SK-N-SH (cell line): ENCODE data around the gene FASLG. TPM values are rescaled to one million over a fixed set of nuclear protein-coding genes. Genes with fewer than 3 reads are reported as not detected.

Experiments used
- CTCF ChIA-PET: fragments of 300-600, 350-600 bp; formaldehyde crosslinking; extraction: SDS; loops from one replicate; lab custom pipeline; 2021; lab: Yijun Ruan, JAX
- POLR2A ChIA-PET: fragments of 350-600 bp; sonication (Branson Sonifier 250); formaldehyde crosslinking; extraction: SDS; loops from one replicate; lab custom pipeline; 2020; ENCODE audit warnings: antibody characterized with exemption, inconsistent platforms; lab: Yijun Ruan, JAX
- DNase-seq: peaks from one replicate; pipeline ENCODE4 v3.0.0; 2012
- H2AFZ ChIP-seq: fragments of 200-600 bp; sonication (generic); 2 replicates; pipeline ENCODE4 v1.8.1; 2016; ENCODE audit warnings: antibody characterized with exemption, mild to moderate bottlenecking, low read depth
- H3F3A ChIP-seq: fragments of 200-600 bp; sonication (generic); replicated peaks from 2 replicates; pipeline ENCODE3; 2016; ENCODE audit warnings: antibody characterized with exemption, mild to moderate bottlenecking; ENCODE audit not compliant: insufficient read depth
- H3K27ac ChIP-seq, 2 experiments: fragments of 200-500 bp in 1 of 2; fragments of 200-600 bp in 1 of 2; sonication (Bioruptor generic) in 1 of 2; sonication (generic), shearing (Covaris generic) in 1 of 2; 2 replicates each; pipeline versions ENCODE4 v1.5.1 to v1.6.1; 2014 to 2016; ENCODE audit warnings: low read depth in 2 of 2, inconsistent platforms in 1 of 2, low read length in 1 of 2, mild to moderate bottlenecking in 1 of 2, mixed read lengths in 1 of 2
- H3K27me3 ChIP-seq: fragments of 200-600 bp; sonication (generic), shearing (Covaris generic); 2 replicates; pipeline ENCODE4 v1.6.1; 2016; ENCODE audit warnings: mixed run types; ENCODE audit not compliant: insufficient read depth
- H3K36me3 ChIP-seq, 2 experiments: fragments of 200-500 bp in 1 of 2; fragments of 200-600 bp in 1 of 2; sonication (Bioruptor generic) in 1 of 2; sonication (generic) in 1 of 2; replicated peaks in 1 of 2; 2 replicates each; pipeline versions ENCODE3 to v1.5.1; 2014 to 2016; ENCODE audit warnings: low read length in 1 of 2, mild to moderate bottlenecking in 1 of 2; ENCODE audit not compliant: insufficient read depth in 2 of 2, control insufficient read depth in 1 of 2
- H3K4me1 ChIP-seq, 2 experiments: fragments of 200-500 bp in 1 of 2; fragments of 200-600 bp in 1 of 2; sonication (Bioruptor generic) in 1 of 2; sonication (generic), shearing (Covaris generic) in 1 of 2; 2 replicates each; pipeline versions ENCODE4 v1.5.1 to v1.6.1; 2014 to 2016; ENCODE audit warnings: low read depth in 1 of 2, low read length in 1 of 2, mixed run types in 1 of 2; ENCODE audit not compliant: insufficient read depth in 2 of 2, control insufficient read depth in 1 of 2
- H3K4me2 ChIP-seq: fragments of 200-600 bp; sonication (generic), shearing (Covaris generic); 2 replicates; pipeline ENCODE4 v1.6.1; 2017; ENCODE audit warnings: mixed run types
- H3K4me3 ChIP-seq, 2 experiments: fragments of 200-500 bp in 1 of 2; fragments of 200-600 bp in 1 of 2; sonication (Bioruptor generic) in 1 of 2; sonication (generic), shearing (Covaris generic) in 1 of 2; 2 replicates each; pipeline versions ENCODE4 v1.5.1 to v1.8.1; 2014 to 2016; ENCODE audit warnings: low read depth in 2 of 2, inconsistent platforms in 1 of 2, low read length in 1 of 2, mild to moderate bottlenecking in 1 of 2, mixed read lengths in 1 of 2, moderate library complexity in 1 of 2
- H3K79me2 ChIP-seq: fragments of 200-600 bp; sonication (generic); 2 replicates; pipeline ENCODE4 v1.8.1; 2017; ENCODE audit warnings: mild to moderate bottlenecking; ENCODE audit not compliant: insufficient read depth
- H3K9ac ChIP-seq: fragments of 200-600 bp; sonication (generic); 2 replicates; pipeline ENCODE4 v1.6.1; 2017; ENCODE audit warnings: mixed run types
- H3K9me2 ChIP-seq: fragments of 200-600 bp; sonication (generic); 2 replicates; pipeline ENCODE4 v1.6.1; 2017; ENCODE audit warnings: mixed run types
- H3K9me3 ChIP-seq: fragments of 200-600 bp; sonication (generic); 2 replicates; pipeline ENCODE4 v1.6.1; 2017; ENCODE audit warnings: mixed run types, mild to moderate bottlenecking, moderate library complexity
- H4K20me1 ChIP-seq: fragments of 200-600 bp; sonication (generic); 2 replicates; pipeline ENCODE4 v1.6.1; 2017; ENCODE audit warnings: mild to moderate bottlenecking, mixed run types; ENCODE audit not compliant: insufficient read depth
- EP300 ChIP-seq, 2 experiments: IDR thresholded peaks; 2 replicates each; pipeline versions ENCODE4 v1.4.0 to v1.6.1; 2012; ENCODE audit warnings: borderline replicate concordance in 1 of 2, low read depth in 1 of 2, low read length in 1 of 2
- EZH2phosphoT487 ChIP-seq: fragments of 200-600 bp; sonication (generic); IDR thresholded peaks from 2 replicates; pipeline ENCODE4 v1.6.1; 2017; ENCODE audit warnings: low read depth, mixed run types, mild to moderate bottlenecking, antibody characterized with exemption, moderate library complexity, borderline replicate concordance
- FOXJ3 ChIP-seq: sonication (generic); formaldehyde crosslinking; IDR thresholded peaks from 2 replicates; pipeline ENCODE4 v1.5.1; 2020; ENCODE audit warnings: mild to moderate bottlenecking, missing genetic modification reagents
- FOXM1 ChIP-seq: IDR thresholded peaks from 2 replicates; pipeline ENCODE4 v1.4.0; 2012; ENCODE audit warnings: low read depth, mild to moderate bottlenecking
- GABPA ChIP-seq: IDR thresholded peaks from 2 replicates; pipeline ENCODE4 v1.4.0; 2012; ENCODE audit warnings: low read depth, mild to moderate bottlenecking
- POLR2AphosphoS5 ChIP-seq: IDR thresholded peaks from 2 replicates; pipeline ENCODE4 v1.6.1; 2012; ENCODE audit warnings: low read depth, low read length
- RAD21 ChIP-seq: IDR thresholded peaks from 2 replicates; pipeline ENCODE4 v1.6.1; 2012; ENCODE audit warnings: mild to moderate bottlenecking, low read length
- RFX5 ChIP-seq: IDR thresholded peaks from 2 replicates; pipeline ENCODE4 v1.6.1; 2012; ENCODE audit warnings: mild to moderate bottlenecking, improper control_type of control experiment, low read length
- SMC3 ChIP-seq: IDR thresholded peaks from 2 replicates; pipeline ENCODE4 v1.6.1; 2012; ENCODE audit warnings: low read depth, low read length, improper control_type of control experiment
- WGBS: methylation state at CpG from one replicate; pipeline ENCODE4 v1.1.6; 2017; ENCODE audit warnings: low lambda C conversion rate; 5-methylcytosine and 5-hydroxymethylcytosine counted together
- polyA plus RNA-seq, 3 experiments: library from polyadenylated mRNA; depleted of rRNA; stranded (reverse); fragments of >200 nt; gene quantifications; 2 replicates each; pipeline ENCODE4 v1.2.3, GENCODE V29; 2012
- TF ChIP-seq, protein P1 (sequence below): IDR thresholded peaks from 2 replicates; pipeline ENCODE4 v1.4.0; 2012; ENCODE audit warnings: low read depth, borderline replicate concordance
- TF ChIP-seq, protein P2 (sequence below): fragments of 150-350 bp; IDR thresholded peaks from 2 replicates; pipeline ENCODE4 v1.6.1; 2017; ENCODE audit warnings: antibody characterized with exemption, low read length, low read depth, borderline replicate concordance
- TF ChIP-seq, protein P3 (sequence below): IDR thresholded peaks from 2 replicates; pipeline ENCODE4 v1.6.1; 2012; ENCODE audit warnings: mild to moderate bottlenecking, low read depth, low read length, moderate library complexity
- TF ChIP-seq, protein P4 (sequence below): fragments of 150-350 bp; IDR thresholded peaks from 2 replicates; pipeline ENCODE4 v1.6.1; 2016; ENCODE audit warnings: mild to moderate bottlenecking, low read depth, low read length
- TF ChIP-seq, protein P5 (sequence below): fragments of 200-600 bp; sonication (generic); IDR thresholded peaks from 2 replicates; pipeline ENCODE4 v1.6.1; 2017; ENCODE audit warnings: antibody characterized with exemption, mild to moderate bottlenecking, moderate library complexity
- TF ChIP-seq, protein P6 (sequence below): IDR thresholded peaks from 2 replicates; pipeline ENCODE4; 2012

Gene FASLG
- polyA plus RNA-seq, 1 of the 3 experiments (the other 2 are of a cell fraction) = not detected

DNA sequence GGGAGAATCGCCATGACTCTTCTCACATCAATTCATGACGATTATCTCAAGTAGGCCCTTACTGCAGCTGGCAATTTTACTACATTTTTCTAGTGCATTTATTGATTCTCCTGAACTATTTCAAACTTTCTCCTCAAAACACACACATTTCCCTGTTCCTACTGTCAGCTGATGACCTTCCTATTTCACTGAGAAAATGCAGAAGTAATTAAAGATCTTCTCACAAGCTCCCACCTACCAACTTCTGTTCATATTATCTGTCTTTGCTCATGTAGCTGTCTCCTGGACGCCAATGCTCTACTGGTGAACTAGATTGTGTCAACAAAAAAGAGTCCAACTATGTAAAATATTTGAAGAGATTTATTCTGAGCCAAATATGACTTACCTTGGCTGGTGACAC lies 36.4 kb upstream of the FASLG start:
- no peak overlapping the region for H2AFZ ChIP-seq
- ChIA-PET CTCF (no interaction called here), POLR2A (no interaction called here)
- no peak overlapping the region for H3K27ac ChIP-seq
- no peaks in the 10 kb centered on the region for H3K79me2 ChIP-seq
- WGBS = 12% methylated on average over 3 of the region's 3 CpGs
- H3K9ac ChIP-seq = no peak overlapping the region
- no peaks in the 10 kb centered on the region for H3K4me1 ChIP-seq
- no peaks in the 10 kb centered on the region for H3K36me3 ChIP-seq
- 0 out of 2 replicates have a peak, but pooled peaks cover 8% of the 10 kb centered on the region for H3K9me3 ChIP-seq
- TF ChIP-seq EZH2phosphoT487 (no peak), RAD21 (no peak), FOXJ3 (no peak)
- TF ChIP-seq, protein P1, sequence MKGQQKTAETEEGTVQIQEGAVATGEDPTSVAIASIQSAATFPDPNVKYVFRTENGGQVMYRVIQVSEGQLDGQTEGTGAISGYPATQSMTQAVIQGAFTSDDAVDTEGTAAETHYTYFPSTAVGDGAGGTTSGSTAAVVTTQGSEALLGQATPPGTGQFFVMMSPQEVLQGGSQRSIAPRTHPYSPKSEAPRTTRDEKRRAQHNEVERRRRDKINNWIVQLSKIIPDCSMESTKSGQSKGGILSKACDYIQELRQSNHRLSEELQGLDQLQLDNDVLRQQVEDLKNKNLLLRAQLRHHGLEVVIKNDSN = no peak
- TF ChIP-seq, all 33 proteins: peak for 0
- H3K27me3 ChIP-seq = no peaks in the 10 kb centered on the region
- no peak overlapping the region for H3K4me2 ChIP-seq
- no peaks in the 10 kb centered on the region for H3F3A ChIP-seq
- no peaks in the 10 kb centered on the region for H4K20me1 ChIP-seq
- no peak overlapping the region for H3K4me3 ChIP-seq
- no peak for DNase-seq
- no peaks in the 10 kb centered on the region for H3K9me2 ChIP-seq

DNA sequence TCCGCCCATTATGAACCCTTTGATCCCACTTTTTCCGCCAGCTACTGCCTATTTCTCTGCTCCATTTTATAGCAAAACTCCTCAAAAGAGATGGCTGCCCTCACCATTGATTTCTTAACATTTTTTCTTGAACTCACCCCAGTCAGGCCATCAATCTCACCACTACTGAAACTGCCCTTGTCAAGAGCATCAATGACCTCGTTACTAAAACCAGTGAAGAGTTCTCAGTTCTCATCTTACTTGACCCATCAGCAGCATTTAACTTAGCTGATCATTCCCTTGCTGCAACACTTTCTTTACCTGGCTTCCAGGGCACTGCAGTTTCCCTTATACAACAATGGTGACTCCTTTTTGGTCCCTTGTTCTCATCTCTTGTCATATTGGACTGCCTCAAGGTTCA lies 35.2 kb upstream of the FASLG start:
- Histone ChIP-seq H3K27me3 (no peaks in the 10 kb centered on the region), H3K79me2 (no peaks in the 10 kb centered on the region), H3K9ac (no peak overlapping the region), H3K9me3 (0 out of 2 replicates have a peak, but pooled peaks cover 5% of the 10 kb centered on the region), H2AFZ (no peak overlapping the region), H3F3A (no peaks in the 10 kb centered on the region), H4K20me1 (no peaks in the 10 kb centered on the region), H3K4me1 (no peaks in the 10 kb centered on the region), H3K4me3 (no peak overlapping the region), H3K4me2 (no peak overlapping the region), H3K27ac (no peak overlapping the region), H3K9me2 (no peaks in the 10 kb centered on the region), H3K36me3 (no peaks in the 10 kb centered on the region)
- 68% methylated on average over 3 of the region's 3 CpGs for WGBS
- no peak for DNase-seq
- ChIA-PET POLR2A (no interaction called here), CTCF (no interaction called here)
- TF ChIP-seq, protein P2, sequence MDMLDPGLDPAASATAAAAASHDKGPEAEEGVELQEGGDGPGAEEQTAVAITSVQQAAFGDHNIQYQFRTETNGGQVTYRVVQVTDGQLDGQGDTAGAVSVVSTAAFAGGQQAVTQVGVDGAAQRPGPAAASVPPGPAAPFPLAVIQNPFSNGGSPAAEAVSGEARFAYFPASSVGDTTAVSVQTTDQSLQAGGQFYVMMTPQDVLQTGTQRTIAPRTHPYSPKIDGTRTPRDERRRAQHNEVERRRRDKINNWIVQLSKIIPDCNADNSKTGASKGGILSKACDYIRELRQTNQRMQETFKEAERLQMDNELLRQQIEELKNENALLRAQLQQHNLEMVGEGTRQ = no peak
- TF ChIP-seq FOXJ3 = no peak
- no peak for TF ChIP-seq GABPA
- TF ChIP-seq, protein P3, sequence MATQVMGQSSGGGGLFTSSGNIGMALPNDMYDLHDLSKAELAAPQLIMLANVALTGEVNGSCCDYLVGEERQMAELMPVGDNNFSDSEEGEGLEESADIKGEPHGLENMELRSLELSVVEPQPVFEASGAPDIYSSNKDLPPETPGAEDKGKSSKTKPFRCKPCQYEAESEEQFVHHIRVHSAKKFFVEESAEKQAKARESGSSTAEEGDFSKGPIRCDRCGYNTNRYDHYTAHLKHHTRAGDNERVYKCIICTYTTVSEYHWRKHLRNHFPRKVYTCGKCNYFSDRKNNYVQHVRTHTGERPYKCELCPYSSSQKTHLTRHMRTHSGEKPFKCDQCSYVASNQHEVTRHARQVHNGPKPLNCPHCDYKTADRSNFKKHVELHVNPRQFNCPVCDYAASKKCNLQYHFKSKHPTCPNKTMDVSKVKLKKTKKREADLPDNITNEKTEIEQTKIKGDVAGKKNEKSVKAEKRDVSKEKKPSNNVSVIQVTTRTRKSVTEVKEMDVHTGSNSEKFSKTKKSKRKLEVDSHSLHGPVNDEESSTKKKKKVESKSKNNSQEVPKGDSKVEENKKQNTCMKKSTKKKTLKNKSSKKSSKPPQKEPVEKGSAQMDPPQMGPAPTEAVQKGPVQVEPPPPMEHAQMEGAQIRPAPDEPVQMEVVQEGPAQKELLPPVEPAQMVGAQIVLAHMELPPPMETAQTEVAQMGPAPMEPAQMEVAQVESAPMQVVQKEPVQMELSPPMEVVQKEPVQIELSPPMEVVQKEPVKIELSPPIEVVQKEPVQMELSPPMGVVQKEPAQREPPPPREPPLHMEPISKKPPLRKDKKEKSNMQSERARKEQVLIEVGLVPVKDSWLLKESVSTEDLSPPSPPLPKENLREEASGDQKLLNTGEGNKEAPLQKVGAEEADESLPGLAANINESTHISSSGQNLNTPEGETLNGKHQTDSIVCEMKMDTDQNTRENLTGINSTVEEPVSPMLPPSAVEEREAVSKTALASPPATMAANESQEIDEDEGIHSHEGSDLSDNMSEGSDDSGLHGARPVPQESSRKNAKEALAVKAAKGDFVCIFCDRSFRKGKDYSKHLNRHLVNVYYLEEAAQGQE = no peak
- TF ChIP-seq POLR2AphosphoS5 = no peak
- TF ChIP-seq EP300 (IDR thresholded peaks at IDR 0.05; ENCODE audit: borderline replicate concordance in 1 of 2, low read depth in 1 of 2, low read length in 1 of 2) = no peak
- no peak for TF ChIP-seq RAD21
- TF ChIP-seq, protein P4, sequence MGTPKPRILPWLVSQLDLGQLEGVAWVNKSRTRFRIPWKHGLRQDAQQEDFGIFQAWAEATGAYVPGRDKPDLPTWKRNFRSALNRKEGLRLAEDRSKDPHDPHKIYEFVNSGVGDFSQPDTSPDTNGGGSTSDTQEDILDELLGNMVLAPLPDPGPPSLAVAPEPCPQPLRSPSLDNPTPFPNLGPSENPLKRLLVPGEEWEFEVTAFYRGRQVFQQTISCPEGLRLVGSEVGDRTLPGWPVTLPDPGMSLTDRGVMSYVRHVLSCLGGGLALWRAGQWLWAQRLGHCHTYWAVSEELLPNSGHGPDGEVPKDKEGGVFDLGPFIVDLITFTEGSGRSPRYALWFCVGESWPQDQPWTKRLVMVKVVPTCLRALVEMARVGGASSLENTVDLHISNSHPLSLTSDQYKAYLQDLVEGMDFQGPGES = no peak
- TF ChIP-seq SMC3 = no peak
- TF ChIP-seq FOXM1 = no peak
- TF ChIP-seq RFX5 = no peak
- TF ChIP-seq, protein P5, sequence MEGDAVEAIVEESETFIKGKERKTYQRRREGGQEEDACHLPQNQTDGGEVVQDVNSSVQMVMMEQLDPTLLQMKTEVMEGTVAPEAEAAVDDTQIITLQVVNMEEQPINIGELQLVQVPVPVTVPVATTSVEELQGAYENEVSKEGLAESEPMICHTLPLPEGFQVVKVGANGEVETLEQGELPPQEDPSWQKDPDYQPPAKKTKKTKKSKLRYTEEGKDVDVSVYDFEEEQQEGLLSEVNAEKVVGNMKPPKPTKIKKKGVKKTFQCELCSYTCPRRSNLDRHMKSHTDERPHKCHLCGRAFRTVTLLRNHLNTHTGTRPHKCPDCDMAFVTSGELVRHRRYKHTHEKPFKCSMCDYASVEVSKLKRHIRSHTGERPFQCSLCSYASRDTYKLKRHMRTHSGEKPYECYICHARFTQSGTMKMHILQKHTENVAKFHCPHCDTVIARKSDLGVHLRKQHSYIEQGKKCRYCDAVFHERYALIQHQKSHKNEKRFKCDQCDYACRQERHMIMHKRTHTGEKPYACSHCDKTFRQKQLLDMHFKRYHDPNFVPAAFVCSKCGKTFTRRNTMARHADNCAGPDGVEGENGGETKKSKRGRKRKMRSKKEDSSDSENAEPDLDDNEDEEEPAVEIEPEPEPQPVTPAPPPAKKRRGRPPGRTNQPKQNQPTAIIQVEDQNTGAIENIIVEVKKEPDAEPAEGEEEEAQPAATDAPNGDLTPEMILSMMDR = no peak
- TF ChIP-seq, protein P6, sequence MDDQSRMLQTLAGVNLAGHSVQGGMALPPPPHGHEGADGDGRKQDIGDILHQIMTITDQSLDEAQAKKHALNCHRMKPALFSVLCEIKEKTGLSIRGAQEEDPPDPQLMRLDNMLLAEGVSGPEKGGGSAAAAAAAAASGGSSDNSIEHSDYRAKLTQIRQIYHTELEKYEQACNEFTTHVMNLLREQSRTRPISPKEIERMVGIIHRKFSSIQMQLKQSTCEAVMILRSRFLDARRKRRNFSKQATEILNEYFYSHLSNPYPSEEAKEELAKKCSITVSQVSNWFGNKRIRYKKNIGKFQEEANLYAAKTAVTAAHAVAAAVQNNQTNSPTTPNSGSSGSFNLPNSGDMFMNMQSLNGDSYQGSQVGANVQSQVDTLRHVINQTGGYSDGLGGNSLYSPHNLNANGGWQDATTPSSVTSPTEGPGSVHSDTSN = no peak
